WERI-Rb-1 (cell line): ENCODE measurements around the gene PPP1R13B.

ENCODE experiments used
- DNase-seq: peaks from one replicate; pipeline ENCODE4 v3.0.0-alpha.2; 2020
- H3K27ac ChIP-seq: fragments of 250-450 bp; sonication (Bioruptor Pico); 2 replicates; pipeline ENCODE4 v1.5.1; 2020; ENCODE audit warnings: mild to moderate bottlenecking, moderate library complexity
- H3K27me3 ChIP-seq: fragments of 250-450 bp; sonication (Bioruptor Pico); 2 replicates; pipeline ENCODE4 v1.5.1; 2021; ENCODE audit warnings: mild to moderate bottlenecking, low read depth, moderate library complexity; ENCODE audit not compliant: insufficient read depth, severe bottlenecking
- H3K36me3 ChIP-seq: fragments of 250-450 bp; sonication (Bioruptor Pico); 2 replicates; pipeline ENCODE4 v1.5.1; 2020; ENCODE audit warnings: mild to moderate bottlenecking, moderate library complexity
- H3K4me3 ChIP-seq: 2 replicates; pipeline ENCODE4 v1.5.1; 2011; ENCODE audit warnings: low read depth, mild to moderate bottlenecking, control low read depth, low read length
- H3K9me3 ChIP-seq: fragments of 250-450 bp; sonication (Bioruptor Pico); 2 replicates; pipeline ENCODE4 v1.5.1; 2021; ENCODE audit warnings: mild to moderate bottlenecking, moderate library complexity; ENCODE audit not compliant: severe bottlenecking
- TF ChIP-seq, protein P1 (sequence below): IDR thresholded peaks from 2 replicates; pipeline ENCODE4 v1.5.1; 2011; ENCODE audit warnings: low read depth, mild to moderate bottlenecking, control low read depth, inconsistent platforms, low read length

Gene PPP1R13B

DNA sequence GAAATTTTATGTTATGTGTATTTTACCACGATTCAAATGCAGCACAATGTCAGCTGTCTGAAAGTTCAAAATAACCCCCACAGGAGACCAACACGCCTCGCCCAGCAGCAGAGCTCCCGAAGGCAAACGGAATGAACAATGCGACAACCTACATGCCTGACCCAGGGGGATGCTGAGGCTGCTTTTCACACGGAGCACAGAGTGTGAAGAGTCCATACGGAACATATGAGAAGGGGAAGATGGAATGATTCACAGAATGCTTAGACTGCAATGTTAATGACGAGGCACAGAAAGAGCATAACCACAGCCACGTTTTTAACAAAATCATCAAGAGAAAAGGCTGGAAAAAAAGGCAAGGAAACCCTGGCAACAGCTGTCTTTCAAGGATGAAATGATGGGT is 109.2 kb downstream of the PPP1R13B start:
- Histone ChIP-seq H3K27ac (no peak overlapping the region), H3K27me3 (no peaks in the 10 kb centered on the region), H3K36me3 (peaks cover 30% of the 10 kb centered on the region), H3K4me3 (no peak overlapping the region), H3K9me3 (no peaks in the 10 kb centered on the region)
- no peak for DNase-seq
- TF ChIP-seq, protein P1, sequence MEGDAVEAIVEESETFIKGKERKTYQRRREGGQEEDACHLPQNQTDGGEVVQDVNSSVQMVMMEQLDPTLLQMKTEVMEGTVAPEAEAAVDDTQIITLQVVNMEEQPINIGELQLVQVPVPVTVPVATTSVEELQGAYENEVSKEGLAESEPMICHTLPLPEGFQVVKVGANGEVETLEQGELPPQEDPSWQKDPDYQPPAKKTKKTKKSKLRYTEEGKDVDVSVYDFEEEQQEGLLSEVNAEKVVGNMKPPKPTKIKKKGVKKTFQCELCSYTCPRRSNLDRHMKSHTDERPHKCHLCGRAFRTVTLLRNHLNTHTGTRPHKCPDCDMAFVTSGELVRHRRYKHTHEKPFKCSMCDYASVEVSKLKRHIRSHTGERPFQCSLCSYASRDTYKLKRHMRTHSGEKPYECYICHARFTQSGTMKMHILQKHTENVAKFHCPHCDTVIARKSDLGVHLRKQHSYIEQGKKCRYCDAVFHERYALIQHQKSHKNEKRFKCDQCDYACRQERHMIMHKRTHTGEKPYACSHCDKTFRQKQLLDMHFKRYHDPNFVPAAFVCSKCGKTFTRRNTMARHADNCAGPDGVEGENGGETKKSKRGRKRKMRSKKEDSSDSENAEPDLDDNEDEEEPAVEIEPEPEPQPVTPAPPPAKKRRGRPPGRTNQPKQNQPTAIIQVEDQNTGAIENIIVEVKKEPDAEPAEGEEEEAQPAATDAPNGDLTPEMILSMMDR: no peak

DNA sequence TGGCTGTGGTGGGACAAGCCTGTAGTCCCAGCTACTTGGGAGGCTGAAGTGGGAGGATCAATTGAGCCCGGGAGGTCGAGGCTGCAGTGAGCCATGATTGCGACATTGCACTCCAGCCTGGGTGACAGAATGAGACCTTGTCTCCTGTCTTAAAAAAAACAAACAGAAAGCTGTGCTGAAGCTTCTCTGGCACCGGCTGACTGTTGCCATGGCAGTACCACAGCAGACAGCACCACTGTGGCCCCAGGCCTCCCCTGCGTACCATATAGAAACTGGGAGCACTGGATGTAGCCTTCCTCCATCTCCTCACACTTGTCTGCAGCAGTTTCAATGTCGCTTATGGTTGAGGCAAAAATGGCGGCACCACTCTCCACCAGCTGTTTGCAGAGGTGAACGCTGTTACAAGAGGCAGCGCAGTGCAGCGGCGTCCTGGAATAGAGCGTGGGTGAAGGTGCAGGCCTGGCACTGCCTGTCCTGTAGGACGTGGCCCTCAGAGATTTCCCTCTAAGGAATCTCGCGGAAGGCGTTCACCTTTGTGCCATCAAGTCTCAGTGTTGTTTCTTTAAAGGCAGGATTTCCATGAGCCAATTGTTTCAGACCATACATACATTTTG is 109.8 kb downstream of the PPP1R13B start:
- no peak overlapping the region for H3K27ac ChIP-seq

DNA sequence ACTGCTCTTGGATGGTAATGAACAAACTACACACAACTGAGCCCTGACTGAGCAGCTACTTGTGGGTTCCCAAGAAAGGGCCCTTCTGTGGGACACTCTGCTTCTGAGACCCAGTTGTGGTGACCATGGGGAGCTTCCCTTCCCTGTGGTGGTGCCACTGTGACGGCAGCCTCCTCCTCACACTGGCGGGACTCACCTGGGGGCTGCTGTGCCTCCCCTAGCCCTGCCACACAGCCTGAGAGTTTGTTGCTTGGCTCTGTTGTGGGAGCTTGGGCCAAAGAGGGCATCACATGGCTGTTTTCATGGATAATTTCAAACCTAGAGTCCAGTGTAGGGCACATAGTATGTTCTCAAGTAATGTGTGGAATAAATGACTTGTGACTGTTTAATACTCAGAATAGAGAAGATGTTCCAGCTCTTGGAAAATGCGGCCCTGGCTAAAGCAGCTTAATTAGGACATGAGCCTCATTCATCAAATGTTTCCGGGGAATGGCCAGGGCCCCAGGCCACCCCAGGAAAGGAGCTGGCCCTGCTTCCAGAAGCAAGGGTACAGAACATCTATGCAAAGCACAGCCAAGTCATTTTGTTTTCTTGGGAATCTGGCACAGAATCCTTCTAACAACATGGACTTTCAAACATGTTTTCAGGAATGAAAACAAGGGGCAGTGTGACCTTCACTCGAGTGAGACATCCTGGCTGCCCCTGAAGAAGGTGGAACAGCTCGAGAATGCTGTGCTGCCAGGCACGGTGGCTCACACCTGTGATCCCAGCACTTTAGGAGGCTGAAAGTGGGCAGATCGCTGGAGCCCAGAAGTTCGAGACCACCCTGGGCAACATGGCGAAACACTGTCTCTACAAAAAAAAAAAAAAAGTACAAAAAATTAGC is 110.6 kb downstream of the PPP1R13B start:
- DNase-seq: no peak
- Histone ChIP-seq H3K27me3 (no peaks in the 10 kb centered on the region), H3K4me3 (no peak overlapping the region), H3K9me3 (no peaks in the 10 kb centered on the region), H3K36me3 (peaks cover 34% of the 10 kb centered on the region), H3K27ac (peak overlapping the region; percentile 11; the same call in 1 of the 2 replicates)
- TF ChIP-seq, protein P1: no peak

More for the DNA sequence above, 109.8 kb downstream of the PPP1R13B start:
- Histone ChIP-seq H3K36me3 (peaks cover 34% of the 10 kb centered on the region), H3K27me3 (no peaks in the 10 kb centered on the region), H3K4me3 (no peak overlapping the region), H3K9me3 (no peaks in the 10 kb centered on the region)
- TF ChIP-seq, protein P1: no peak
- no peak for DNase-seq

DNA sequence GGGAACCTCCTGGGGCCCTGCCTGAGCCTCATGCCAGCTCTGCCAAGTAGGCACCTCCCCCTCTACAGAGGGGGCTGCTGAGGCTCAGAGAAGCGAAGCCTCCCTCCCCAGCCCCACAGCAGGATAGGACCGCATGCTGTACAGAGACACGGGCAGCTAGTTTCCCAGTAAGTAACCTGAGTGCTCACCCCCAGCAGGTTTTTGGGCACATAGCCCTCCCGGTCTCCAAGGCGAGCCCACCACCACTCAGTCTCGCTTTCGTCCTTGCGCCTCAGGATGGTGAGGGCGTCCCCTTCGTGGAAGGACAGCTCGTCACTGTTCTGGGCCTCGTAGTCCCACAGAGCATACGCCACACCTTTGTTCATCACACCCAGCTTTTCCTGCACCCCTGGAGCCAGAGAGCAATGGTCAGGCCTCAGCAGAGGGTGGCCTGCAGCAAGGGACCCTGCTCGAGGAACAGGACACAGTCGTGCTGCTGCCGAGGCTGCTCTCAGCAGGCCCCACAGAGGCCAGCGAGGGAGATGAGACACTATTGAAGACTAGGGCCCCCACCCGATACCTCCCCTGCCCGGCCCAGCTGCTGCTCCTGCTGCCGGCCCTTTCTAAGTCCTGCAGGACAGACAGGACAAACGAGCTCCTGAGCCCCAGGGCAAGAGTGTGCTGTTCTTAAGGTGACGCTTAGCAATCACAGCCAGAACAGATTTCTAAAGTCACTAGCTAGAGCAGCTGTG is 111.4 kb downstream of the PPP1R13B start:
- DNase-seq: peak; percentile 67
- no peaks in the 10 kb centered on the region for H3K9me3 ChIP-seq
- TF ChIP-seq, protein P1: no peak
- H3K27ac ChIP-seq: peak overlapping the region; percentile 11
- H3K27me3 ChIP-seq: no peaks in the 10 kb centered on the region
- H3K4me3 ChIP-seq: no peak overlapping the region
- peaks cover 34% of the 10 kb centered on the region for H3K36me3 ChIP-seq

DNA sequence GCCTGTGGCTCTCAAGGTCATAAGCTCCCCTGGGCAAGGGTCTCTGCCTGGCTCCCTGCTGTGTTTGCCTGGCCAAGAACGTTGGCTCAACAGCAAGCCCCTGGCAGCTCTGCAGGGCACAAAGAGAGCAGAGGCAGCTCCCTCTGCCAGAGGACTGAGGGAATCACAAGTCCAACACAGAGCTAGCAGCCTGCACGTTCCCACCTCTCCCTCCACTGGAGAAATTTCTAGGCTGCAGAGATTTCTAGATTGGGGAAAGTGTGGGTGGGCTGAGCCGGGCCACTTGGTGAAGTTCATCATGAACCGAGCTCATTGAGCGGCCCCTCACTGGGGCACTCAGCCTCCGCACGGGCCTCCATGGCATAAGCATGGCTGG is 111.9 kb downstream of the PPP1R13B start:
- Histone ChIP-seq H3K9me3 (no peaks in the 10 kb centered on the region), H3K27me3 (no peaks in the 10 kb centered on the region), H3K27ac (peak overlapping the region; percentile 36; the same call in 1 of the 2 replicates), H3K4me3 (no peak overlapping the region), H3K36me3 (peaks cover 40% of the 10 kb centered on the region)
- no peak for DNase-seq
- TF ChIP-seq, protein P1: no peak
